CD4-positive, alpha-beta T cell treated with Interleukin-6 at 100 ng/mL for 8 hours (primary cell): ENCODE measurements around the gene FANCC.
A peak's percentile ranks its signal among the peaks of the same experiment; 100 is the strongest.

Source experiments
- DNase-seq: peaks from one replicate; pipeline ENCODE4 v3.0.0-alpha.2; 2020; ENCODE audit warnings: mixed read lengths, low spot score

Gene FANCC

GRCh38 chr9:95143591-95144561 lies 173.6 kb downstream of the FANCC start:
- DNase-seq: no peak

DNA sequence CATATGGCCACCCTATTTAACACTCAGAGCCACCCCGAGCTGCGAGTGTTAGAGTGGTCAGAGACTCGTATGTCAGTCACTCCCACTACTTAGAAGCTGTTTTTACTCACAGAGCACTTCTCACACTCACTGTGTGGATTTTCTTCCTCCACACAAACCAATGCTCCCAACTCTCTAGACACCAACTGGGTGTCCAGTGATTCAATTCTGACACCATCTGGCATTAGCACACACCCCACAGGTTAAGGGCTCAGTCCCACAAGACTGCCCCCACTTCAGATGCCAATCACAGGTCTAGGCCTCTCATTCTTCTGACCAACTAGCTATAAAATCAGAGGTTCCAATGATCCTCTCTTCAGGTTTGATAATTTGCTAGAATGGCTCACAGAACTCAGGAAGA lies 174.8 kb downstream of the FANCC start:
- no peak for DNase-seq

- DNase-seq: no peak
Measured at GRCh38 chr9:95142315-95142714, 175.2 kb downstream of the FANCC start.

DNA sequence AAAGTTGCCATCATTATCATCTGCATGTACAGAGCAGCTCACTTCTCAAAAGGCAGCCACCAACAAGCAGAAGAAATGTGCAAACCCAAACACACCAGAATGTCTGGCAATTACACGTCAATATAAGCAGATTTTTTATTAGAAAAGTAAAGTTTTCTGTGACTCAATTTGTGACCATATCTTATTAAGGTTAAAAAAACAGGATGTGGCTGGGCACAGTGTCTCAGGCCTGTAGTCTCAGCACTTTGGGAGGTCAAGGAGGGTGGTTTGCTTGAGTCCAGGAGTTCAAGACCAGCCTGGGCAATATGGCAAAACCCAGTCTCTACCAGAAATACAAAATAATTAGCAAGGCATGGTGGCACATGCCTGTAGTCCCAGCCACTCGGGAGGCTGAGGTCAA lies 176.7 kb downstream of the FANCC start:
- DNase-seq: no peak

DNA sequence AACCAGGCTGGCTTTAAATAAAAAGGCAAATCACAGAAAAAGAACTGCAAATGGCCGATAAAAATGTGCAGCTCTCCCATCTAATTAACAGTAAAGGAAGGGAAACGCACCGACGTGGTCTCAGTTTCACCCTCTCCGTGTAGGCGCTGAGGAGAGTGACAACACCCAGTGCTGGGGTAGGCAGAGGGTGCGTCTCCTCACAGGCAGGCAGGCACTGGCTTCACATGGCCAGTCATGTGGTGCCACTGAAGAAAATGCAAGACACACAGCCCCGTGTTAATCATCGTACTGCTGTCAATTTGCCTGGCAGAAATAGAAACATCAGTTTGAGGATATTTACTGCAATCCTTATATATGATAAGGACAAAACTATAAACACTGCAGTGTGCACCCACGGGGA lies 178.4 kb downstream of the FANCC start:
- no peak for DNase-seq

GRCh38 chr9:95138474-95138873 lies 179.0 kb downstream of the FANCC start:
- DNase-seq: no peak

DNA sequence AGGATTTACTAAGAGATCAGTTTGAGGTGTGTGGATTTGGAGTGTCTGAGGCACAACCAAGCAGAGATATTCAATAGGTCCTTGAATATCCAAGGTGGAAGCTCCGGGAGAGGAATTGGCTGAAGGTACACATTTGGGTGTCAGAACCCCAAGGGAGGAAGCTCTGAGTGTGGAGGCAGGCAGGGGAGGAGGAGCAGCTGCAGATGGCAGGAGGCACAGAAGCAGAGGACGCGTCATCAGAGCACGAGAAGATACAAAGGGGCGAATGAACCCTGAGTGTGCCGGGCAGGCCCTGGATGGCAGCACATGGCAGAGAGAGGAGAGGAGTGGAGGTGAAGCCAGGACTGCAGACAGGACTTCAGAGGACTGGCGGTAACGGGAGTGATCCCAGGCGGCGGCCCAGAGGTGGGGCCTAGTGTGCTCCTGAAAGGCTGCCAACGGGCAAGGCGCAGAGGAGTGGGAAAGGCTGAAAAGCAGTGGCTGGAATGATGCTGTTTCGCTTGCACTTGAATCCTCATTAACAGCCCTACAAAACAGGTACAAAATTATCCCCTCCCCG lies 179.8 kb downstream of the FANCC start:
- no peak for DNase-seq

DNA sequence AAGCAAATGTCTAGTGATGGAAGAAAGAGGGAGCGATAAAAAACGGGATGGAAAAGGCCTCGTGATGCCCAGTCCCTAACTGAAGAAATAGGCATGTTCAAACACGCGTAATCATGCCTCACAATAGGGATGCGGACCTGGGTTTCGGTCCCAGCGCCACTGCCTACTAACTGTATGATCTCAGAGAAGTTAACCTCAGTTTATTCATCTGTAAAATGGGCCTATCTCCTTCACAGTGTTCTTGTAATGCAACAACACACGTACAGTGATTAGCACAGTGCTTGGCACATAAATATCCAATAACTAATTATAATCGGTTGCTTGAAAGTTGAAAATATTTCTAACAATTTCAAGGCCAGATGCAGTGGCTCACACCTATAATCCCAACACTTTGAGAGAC lies 181.8 kb downstream of the FANCC start:
- DNase-seq: no peak

DNA sequence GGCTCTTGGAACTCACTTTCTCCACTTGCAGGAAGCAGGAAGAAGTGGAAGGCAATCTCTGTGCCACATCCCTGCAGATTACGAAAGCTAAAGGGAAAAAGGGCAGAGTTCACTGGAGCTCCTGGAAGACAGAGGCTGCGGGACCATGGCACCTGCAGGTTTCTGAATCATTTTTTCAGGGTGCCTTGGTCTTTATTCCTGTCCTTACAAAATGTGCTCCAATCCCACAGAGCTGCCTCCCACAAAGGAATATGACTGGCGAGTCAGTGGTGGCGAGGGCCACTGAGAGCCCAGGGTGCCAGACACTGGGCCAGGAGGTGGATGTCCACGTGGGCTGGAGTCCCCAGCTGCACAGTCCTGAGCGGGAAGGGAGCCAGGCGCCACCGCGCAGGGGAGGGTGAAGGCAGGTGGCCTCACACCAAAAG lies 183.0 kb downstream of the FANCC start:
- DNase-seq: no peak

- DNase-seq: no peak
Measured at GRCh38 chr9:95133325-95133705, 184.2 kb downstream of the FANCC start.

GRCh38 chr9:95132366-95133324 lies 184.9 kb downstream of the FANCC start:
- DNase-seq: no peak

DNA sequence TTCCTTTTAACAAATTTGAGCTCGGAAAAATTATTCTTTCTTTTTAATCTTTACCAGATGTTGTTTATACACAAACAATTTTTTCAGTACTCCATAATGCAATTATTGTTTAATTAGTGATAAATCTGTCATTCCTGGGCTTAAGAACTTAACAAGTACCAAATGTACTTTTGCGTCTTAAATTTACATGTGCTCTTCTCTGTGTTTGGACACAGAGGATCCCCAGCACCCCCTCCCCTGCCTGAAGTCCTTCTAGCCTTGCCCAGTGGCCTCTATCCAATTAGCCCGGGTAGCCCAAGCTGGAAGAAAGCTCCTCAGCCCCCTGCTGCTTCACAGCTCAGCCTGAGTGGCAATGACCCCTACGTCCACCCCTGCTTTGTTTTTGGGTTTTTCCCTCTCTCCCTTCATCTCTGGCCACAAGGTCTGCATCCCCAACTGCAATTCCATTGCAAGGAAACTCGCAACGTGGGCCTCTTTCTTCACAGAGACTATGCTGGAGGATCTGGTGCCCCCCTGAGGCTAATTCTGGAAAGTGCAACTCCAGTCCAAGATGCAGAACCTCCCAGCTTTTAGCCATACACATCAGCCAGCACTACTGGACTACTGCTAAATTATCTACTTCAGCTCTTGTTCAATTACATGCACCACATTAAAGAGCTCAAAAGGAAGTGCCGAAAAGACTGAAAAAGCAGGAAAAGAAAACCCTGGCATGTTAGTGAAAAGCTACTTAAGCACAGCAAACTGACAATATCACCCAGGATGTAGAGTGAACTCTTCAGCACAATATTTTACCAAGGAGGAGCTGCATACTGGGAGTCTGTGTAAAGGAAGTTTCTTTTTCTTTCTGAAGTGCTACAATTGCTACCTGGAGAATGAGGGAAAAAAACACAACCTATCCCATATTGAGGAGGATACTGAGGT lies 186.2 kb downstream of the FANCC start:
- peak; percentile 24 for DNase-seq

DNA sequence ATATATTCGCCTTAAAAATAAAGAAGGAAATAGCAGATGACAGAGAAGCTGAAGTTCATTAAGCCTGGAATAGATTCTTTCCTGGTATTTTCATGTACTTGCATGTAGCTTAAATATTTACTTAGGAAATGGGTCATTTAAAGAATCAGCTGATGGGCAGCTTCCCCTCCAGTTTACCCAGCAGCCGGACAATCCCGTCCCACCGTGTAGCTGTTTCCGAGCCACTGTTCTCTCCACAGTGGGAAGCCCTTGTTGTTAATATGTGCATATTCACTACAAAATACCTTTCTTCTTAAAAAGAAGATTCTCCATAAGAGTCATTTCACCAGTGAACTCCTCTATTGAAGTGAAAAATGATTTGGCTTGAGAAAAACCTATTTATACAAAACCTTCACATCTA lies 187.0 kb downstream of the FANCC start:
- DNase-seq: no peak

- DNase-seq: no peak
Measured at GRCh38 chr9:95129476-95130291, 187.8 kb downstream of the FANCC start.

DNA sequence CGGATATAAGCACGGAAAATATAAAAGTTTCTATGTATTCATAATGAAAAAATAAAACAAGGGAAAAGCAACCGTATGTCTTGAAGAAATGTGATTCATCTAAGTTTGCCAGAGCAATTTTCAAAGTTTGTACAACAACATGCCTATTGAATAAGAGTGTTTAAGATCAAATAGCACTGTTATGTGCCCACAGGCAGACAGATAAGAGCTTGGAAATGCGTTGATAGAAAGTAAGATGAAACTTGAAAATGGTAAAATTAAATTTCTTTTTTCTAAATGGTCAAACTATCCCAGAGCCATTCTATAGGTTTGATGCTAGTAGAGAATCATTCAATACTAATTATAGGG lies 189.4 kb downstream of the FANCC start:
- no peak for DNase-seq

GRCh38 chr9:95127249-95128176 lies 190.0 kb downstream of the FANCC start:
- peak; percentile 56 for DNase-seq

GRCh38 chr9:95126739-95127138 lies 190.8 kb downstream of the FANCC start:
- no peak for DNase-seq

GRCh38 chr9:95125652-95126051 lies 191.9 kb downstream of the FANCC start:
- no peak for DNase-seq

DNA sequence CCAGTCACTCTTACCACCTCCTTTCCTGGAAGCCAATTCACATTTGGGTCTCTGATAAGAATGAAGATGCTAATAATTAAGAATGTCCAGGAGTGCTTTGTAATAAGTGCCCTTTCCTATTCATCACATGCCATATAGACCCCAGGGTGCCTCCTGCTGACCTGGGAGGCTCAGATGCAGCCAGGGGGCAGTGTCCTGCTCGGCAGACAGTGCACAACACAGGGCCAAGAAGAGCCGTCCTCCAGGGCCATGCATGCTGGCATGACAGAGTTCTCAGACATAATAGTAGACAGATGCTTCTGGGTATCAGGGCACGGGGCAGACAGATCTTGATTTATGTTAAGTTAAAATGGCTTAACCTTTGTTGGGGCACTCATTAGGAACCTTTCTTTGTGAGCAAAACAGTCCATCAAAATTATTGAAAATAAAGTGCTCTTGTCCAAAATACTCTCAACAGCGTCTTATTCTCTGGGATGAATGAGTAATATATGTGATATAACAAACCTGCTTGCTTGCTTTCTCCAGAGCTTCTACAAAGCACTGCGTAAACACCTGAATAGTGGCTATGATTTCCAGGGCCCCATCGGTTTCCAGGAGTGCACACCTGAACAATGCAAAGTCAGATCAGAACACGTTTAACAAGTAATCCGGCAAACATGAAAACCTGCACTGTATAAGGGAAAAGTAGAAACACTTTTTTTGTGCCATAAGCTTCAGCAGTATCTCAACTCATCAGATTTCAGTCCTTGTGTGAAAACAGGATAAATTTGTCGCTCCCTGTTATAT lies 192.7 kb downstream of the FANCC start:
- no peak for DNase-seq
